ENCODE data around the gene OR14K1. TPM values are rescaled to one million over a fixed set of nuclear protein-coding genes. Genes with fewer than 3 reads are reported as not detected.

OR14K1 gene
- not detected in 5 replicates for total RNA-seq (2022; extraction: Qiagen RNA extraction)

DNA sequence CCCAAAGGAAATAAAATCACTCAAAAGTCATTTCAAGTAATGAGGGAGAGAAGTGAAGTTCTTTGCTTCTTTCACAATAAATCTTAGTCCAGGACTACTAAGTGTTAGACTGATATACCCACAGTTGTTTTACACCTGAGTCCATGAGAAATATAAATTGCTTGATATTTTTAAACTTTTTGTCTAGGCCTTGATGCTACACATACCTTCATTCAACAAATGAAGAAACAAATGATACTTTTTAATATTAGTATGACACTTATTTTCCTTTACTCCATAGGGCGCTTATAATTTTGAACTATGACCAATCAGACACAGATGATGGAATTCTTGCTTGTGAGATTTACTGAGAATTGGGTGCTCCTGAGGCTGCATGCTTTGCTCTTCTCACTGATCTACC lies at the start of gene OR14K1:
TSS of gene OR14K1 (plus strand) at position 301 of the 400 bp plus-strand sequence. CDS start at position 301, 0 bp downstream.

DNA sequence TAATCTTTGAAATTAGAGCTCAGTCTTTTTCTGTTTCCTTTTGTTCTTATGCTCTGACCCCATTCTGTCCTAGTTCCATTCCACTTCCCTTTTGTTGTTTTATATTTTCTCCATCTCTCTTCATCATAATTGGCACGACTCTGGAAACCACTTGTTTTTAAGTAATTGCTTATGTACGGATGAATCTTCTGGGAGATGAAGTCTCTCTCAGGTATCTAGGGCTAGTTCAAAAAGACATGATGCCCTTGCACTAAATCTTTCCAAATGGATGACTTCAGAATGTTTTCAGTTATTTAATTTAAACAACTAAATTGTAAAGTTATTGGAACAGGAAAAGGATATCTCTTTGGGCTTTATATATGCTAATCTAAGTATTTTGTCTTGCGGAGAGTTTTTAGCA lies 21.9 kb upstream of the OR14K1 start, which contains the start of gene OR6F1:
TSS of gene OR6F1 (minus strand) at position 101 of the 400 bp plus-strand sequence. CDS start 3,891 bp downstream, outside the sequence.

DNA sequence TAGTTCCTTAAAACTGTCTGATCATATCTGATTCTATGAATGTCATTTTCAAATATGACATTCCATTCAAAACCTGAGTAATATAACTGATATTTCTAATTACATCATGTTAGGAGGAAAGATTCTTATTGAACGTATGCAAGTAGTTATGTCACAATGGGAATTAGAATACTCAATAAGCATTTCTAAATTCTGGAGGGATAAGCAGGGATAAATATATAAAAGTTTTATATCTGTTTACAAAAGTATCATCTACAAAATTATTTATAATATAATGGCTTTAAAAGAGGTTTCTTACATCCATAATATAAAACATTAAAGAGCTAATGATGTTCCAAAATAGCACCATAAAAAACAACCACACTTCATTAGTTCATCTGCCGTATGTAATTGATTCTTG lies 9.6 kb downstream of the OR14K1 start, which contains the start of gene OR14A2:
TSS of gene OR14A2 (minus strand) at position 101 of the 400 bp plus-strand sequence.

GRCh38 chr1:247760456-247760855 lies 22.0 kb downstream of the OR14K1 start, which contains the start of gene OR1C1:
TSS of gene OR1C1 (minus strand) at chr1:247760556. CDS start at chr1:247758406, 2,150 bp downstream.

Other genes with a start within 250 kb of the OR14K1 start
- gene OR2C3, start 202.2 kb upstream of the OR14K1 start, total RNA-seq (2022; extraction: Qiagen RNA extraction) = not detected in 5 replicates
- not detected in 5 replicates for gene GCSAML, start 189.5 kb upstream of the OR14K1 start, total RNA-seq (2022; extraction: Qiagen RNA extraction)
- gene OR2G2, start 150.3 kb upstream of the OR14K1 start, total RNA-seq (2022; extraction: Qiagen RNA extraction) = not detected in 5 replicates
- not detected in 5 replicates for gene OR2G3, start 133.0 kb upstream of the OR14K1 start, total RNA-seq (2022; extraction: Qiagen RNA extraction)
- gene OR13G1, start 58.9 kb upstream of the OR14K1 start, total RNA-seq (2022; extraction: Qiagen RNA extraction) = not detected in 5 replicates
- gene OR6F1, start 22.0 kb upstream of the OR14K1 start, total RNA-seq (2022; extraction: Qiagen RNA extraction) = not detected in 5 replicates
- gene OR14A2, start 9.5 kb downstream of the OR14K1 start, total RNA-seq (2022; extraction: Qiagen RNA extraction) = not detected in 5 replicates
- not detected in 5 replicates for gene OR1C1, start 21.9 kb downstream of the OR14K1 start, total RNA-seq (2022; extraction: Qiagen RNA extraction)
- not detected in 5 replicates for gene OR14A16, start 85.5 kb downstream of the OR14K1 start, total RNA-seq (2022; extraction: Qiagen RNA extraction)
- not detected in 5 replicates for gene OR11L1, start 103.3 kb downstream of the OR14K1 start, total RNA-seq (2022; extraction: Qiagen RNA extraction)
- gene TRIM58, start 118.6 kb downstream of the OR14K1 start, total RNA-seq (2022; extraction: Qiagen RNA extraction) = not detected in 5 replicates
- gene OR2W3, start 157.0 kb downstream of the OR14K1 start, total RNA-seq (2022; extraction: Qiagen RNA extraction) = not detected in 5 replicates
- gene OR2T8, start 181.6 kb downstream of the OR14K1 start, total RNA-seq (2022; extraction: Qiagen RNA extraction) = not detected in 5 replicates
- gene OR2AJ1, start 186.3 kb downstream of the OR14K1 start, total RNA-seq (2022; extraction: Qiagen RNA extraction) = not detected in 5 replicates
- gene OR2L8, start 210.2 kb downstream of the OR14K1 start, total RNA-seq (2022; extraction: Qiagen RNA extraction) = not detected in 5 replicates
- not detected in 5 replicates for gene OR2AK2, start 226.6 kb downstream of the OR14K1 start, total RNA-seq (2022; extraction: Qiagen RNA extraction)